Ishikawa (cell line): ENCODE data around the gene DCLRE1C.
A peak's percentile ranks its signal among the peaks of the same experiment; 100 is the strongest.
"Not testable (repeated sequence)": the region's sequence is repeated elsewhere in the genome, so short reads cannot be mapped to it uniquely, and the experiment has no call there.

ENCODE experiments used
- CEBPB ChIP-seq: IDR thresholded peaks from 2 replicates; pipeline ENCODE4 v1.6.1; 2012
- EGR1 ChIP-seq: IDR thresholded peaks from 2 replicates; pipeline ENCODE4 v1.6.1; 2012
- EP300 ChIP-seq: IDR thresholded peaks from 2 replicates; pipeline ENCODE4 v1.6.1; 2012; ENCODE audit warnings: borderline replicate concordance
- MAX ChIP-seq: IDR thresholded peaks from 2 replicates; pipeline ENCODE4 v1.6.1; 2012
- NFIC ChIP-seq: IDR thresholded peaks from 2 replicates; pipeline ENCODE4 v1.6.1; 2012
- RAD21 ChIP-seq: IDR thresholded peaks from 2 replicates; pipeline ENCODE4 v1.6.1; 2012; ENCODE audit warnings: low read depth
- USF1 ChIP-seq: IDR thresholded peaks from 2 replicates; pipeline ENCODE4 v1.6.1; 2012

DNA sequence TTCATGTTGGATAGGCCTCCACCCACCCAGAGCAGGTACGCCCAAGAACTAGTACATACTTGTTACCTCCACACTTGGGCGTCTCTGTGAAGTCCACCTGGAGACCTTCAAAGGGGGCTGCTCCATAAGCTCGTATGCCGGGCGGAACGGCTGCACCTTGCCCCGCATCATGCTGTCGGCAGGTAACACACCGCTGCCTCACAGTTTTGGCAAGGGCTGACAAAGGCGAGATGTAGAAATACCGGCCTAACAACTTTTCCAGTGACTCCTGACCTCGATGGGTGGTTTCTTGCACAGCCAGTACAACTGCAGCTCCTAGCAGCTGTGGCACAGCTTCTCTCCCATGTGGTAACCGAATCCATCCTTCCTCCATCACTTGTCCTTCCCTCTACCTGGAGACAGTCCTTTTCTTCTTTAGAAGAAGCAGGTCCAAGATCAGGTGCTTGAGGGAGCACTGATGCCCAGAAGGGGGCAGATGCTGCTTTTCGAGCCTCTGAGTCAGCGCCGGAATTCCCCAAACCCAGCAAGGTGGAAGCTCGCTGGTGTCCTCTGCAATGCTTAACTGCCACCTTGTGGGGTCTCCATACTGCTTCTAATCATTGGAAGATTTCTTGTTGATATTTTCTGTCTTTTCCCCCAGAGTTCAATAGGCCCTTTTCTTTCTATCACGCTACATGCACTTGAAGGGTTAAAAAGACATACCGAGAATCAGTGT lies 37.3 kb upstream of the DCLRE1C start:
- not testable (repeated sequence) for TF ChIP-seq USF1, EGR1, EP300, RAD21, CEBPB
- TF ChIP-seq MAX = peak; percentile 61
- 0 out of 2 replicates have a peak, but pooled peaks have one; percentile 26 for TF ChIP-seq NFIC
